ENCODE data around the gene TMEM44. TPM values are rescaled to one million over a fixed set of nuclear protein-coding genes. Genes with fewer than 3 reads are reported as not detected.

The TMEM44 gene
- total RNA-seq, 4 donors from 2014 or later: 7.7 to 51.2 (median 23.5) TPM

DNA sequence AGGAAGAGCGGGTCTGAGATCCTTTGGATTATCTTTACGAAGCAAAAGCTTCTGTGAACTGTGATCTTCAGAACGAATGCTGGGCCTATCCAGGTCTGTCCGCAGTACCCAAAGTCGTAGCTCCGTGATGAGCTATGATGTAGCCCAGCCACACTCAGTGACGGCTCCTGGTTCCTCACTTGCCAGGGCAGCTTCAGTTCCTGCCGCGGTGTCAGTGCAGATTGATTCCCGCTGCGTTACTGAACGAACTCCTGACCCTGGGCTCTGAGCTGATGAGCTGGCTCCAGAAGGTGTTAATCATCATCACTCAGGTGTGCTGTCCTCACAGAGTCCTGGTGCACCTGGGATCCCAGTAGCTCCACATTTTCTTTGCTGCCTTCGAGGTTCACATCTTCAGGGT lies 45.0 kb downstream of the TMEM44 start:
- H3K36me3 ChIP-seq: no peaks in the 10 kb centered on the region
- no peak overlapping the region for H3K4me3 ChIP-seq
- H3K9me3 ChIP-seq: no peaks in the 10 kb centered on the region
- TF ChIP-seq, protein P1, sequence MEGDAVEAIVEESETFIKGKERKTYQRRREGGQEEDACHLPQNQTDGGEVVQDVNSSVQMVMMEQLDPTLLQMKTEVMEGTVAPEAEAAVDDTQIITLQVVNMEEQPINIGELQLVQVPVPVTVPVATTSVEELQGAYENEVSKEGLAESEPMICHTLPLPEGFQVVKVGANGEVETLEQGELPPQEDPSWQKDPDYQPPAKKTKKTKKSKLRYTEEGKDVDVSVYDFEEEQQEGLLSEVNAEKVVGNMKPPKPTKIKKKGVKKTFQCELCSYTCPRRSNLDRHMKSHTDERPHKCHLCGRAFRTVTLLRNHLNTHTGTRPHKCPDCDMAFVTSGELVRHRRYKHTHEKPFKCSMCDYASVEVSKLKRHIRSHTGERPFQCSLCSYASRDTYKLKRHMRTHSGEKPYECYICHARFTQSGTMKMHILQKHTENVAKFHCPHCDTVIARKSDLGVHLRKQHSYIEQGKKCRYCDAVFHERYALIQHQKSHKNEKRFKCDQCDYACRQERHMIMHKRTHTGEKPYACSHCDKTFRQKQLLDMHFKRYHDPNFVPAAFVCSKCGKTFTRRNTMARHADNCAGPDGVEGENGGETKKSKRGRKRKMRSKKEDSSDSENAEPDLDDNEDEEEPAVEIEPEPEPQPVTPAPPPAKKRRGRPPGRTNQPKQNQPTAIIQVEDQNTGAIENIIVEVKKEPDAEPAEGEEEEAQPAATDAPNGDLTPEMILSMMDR (IDR thresholded peaks at IDR 0.05): no peak
- no peak for TF ChIP-seq POLR2A (IDR thresholded peaks at IDR 0.05)
- no peaks in the 10 kb centered on the region for H3K27me3 ChIP-seq
- H3K27ac ChIP-seq: no peak overlapping the region
- DNase-seq: no peak
- peaks cover 0 to 8% (median 0%) of the 10 kb centered on the region in 4 donors for H3K4me1 ChIP-seq

DNA sequence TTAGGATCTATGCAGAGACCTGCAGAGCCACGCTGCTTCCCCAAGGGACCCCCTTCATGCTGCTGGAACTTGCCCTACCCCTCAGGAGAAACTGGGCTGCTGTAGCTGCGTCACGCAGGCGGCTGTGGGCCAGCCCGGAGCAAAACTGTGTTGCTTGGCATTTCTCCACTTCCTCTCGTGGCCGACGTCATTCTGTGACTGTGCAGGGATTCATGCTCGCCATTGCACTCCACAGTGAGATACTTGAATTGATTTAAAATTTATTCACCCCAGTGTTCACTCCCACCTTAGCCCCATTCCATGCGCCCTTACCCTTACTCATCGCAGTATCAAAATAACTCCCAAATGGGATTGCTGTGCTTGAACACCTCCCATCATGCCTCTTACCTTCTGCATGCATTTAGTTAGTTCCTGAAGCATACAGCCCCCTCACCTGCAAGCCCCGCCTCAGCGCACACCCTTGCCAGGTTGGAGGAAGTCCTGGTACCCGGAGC lies 45.7 kb downstream of the TMEM44 start:
- Histone ChIP-seq H3K4me3 (no peak overlapping the region), H3K9me3 (no peaks in the 10 kb centered on the region), H3K36me3 (no peaks in the 10 kb centered on the region), H3K27me3 (no peaks in the 10 kb centered on the region), H3K4me1 (peaks cover 0 to 8% (median 0%) of the 10 kb centered on the region in 4 donors), H3K27ac (no peak overlapping the region)
- DNase-seq: no peak
- TF ChIP-seq POLR2A (IDR thresholded peaks at IDR 0.05): no peak
- TF ChIP-seq, protein P1 (IDR thresholded peaks at IDR 0.05): no peak

DNA sequence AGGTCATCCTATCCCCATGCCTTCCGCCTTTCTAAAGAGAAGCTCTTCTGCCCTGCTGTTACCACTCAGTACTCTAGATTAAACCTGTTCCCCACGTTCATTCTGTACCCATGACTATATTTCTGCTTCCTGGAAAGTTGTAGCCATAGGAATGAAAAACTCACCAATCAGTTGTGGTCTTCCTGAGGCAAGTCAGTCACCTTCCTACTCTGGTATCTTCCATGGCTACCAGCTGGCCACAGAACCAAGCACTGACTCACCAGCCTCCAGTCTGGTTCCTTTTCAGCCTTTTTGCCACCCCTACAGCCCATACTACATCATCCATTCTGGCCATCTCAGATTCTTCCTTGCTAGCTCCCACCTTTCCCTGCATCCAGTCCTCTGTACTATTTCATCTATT lies 46.4 kb downstream of the TMEM44 start:
- TF ChIP-seq, protein P1 (IDR thresholded peaks at IDR 0.05): no peak
- no peak for TF ChIP-seq POLR2A (IDR thresholded peaks at IDR 0.05)
- H3K36me3 ChIP-seq: no peaks in the 10 kb centered on the region
- no peak overlapping the region for H3K4me3 ChIP-seq
- H3K27ac ChIP-seq: no peak overlapping the region
- no peak for DNase-seq
- no peaks in the 10 kb centered on the region for H3K9me3 ChIP-seq
- peaks cover 0 to 8% (median 0%) of the 10 kb centered on the region in 4 donors for H3K4me1 ChIP-seq
- no peaks in the 10 kb centered on the region for H3K27me3 ChIP-seq

DNA sequence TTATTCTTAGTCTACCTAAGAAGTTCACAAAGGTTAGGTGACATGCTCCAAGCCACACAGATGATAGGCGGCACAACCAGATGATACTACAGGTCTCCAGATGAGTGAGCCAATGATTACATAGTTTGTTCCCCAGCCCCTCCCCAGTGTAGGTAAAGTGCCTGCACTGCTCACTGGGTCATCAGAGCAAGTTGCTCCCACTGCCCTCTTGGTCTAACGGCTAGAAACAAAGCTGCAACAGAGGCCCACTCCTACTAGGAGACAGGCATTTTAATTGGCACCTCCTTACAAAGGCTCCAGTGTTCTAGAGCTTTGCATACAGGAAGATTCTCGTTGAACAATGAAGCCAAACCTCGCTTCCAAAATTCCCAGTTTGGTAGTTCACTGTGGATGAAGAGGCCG lies 47.3 kb downstream of the TMEM44 start:
- DNase-seq: no peak
- TF ChIP-seq, protein P1 (IDR thresholded peaks at IDR 0.05): no peak
- no peak for TF ChIP-seq POLR2A (IDR thresholded peaks at IDR 0.05)
- no peaks in the 10 kb centered on the region for H3K36me3 ChIP-seq
- peaks cover 0 to 8% (median 0%) of the 10 kb centered on the region in 4 donors for H3K4me1 ChIP-seq
- no peaks in the 10 kb centered on the region for H3K9me3 ChIP-seq
- H3K27me3 ChIP-seq: no peaks in the 10 kb centered on the region
- H3K4me3 ChIP-seq: no peak overlapping the region
- H3K27ac ChIP-seq: no peak overlapping the region

DNA sequence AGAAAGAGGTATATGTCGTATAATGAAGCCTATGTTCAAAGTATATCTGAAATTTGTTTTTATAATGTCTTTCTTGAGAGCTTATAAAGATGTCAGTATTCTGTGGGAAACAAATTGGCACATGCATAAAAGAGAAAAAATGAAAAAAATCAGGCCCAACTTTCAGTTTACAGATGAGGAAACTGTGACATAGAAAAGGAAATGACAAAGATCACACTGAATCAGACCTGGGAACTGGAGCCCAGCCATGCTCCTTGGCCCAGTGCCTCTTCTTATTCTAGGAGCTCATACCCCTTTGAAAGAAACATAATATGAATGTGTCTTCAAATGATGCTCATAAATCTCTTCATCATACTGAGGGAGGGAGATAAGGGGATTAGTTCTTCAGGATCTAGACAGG lies 48.4 kb downstream of the TMEM44 start:
- no peak for DNase-seq
- peaks cover 0 to 8% (median 0%) of the 10 kb centered on the region in 4 donors for H3K4me1 ChIP-seq
- H3K27me3 ChIP-seq: no peaks in the 10 kb centered on the region
- H3K27ac ChIP-seq: peak overlapping the region in 1 of 4 donors; percentile 91
- H3K36me3 ChIP-seq: no peaks in the 10 kb centered on the region
- TF ChIP-seq, protein P1 (IDR thresholded peaks at IDR 0.05): no peak
- no peak for TF ChIP-seq POLR2A (IDR thresholded peaks at IDR 0.05)
- H3K9me3 ChIP-seq: no peaks in the 10 kb centered on the region
- H3K4me3 ChIP-seq: peak overlapping the region in 2 of 4 donors; percentile 63 to 83
